SK-N-SH treated with all-trans-retinoic acid at 6 μM for 48 hours (cell line): ENCODE measurements around the gene RGS7.

Source experiments
- ATAC-seq: fragments of 200-7000 bp; cut with Tn5 transposase; 3 replicates; pipeline ENCODE4 v1.9.1; 2020; ENCODE audit warnings: mild to moderate bottlenecking, moderate library complexity
- ARNTL ChIP-seq: fragments of 450-650 bp; formaldehyde crosslinking; IDR thresholded peaks from 2 replicates; pipeline ENCODE4 v1.5.0; 2020; ENCODE audit warnings: low read depth, mild to moderate bottlenecking, moderate library complexity, borderline replicate concordance
- BACH2 ChIP-seq: fragments of 250-450 bp; sonication (Bioruptor Pico); IDR thresholded peaks from 2 replicates; pipeline ENCODE4 v1.9.0; 2021; ENCODE audit warnings: mild to moderate bottlenecking, borderline replicate concordance
- CSDC2 ChIP-seq: fragments of 250-450 bp; sonication (Bioruptor Pico); IDR thresholded peaks from 2 replicates; pipeline ENCODE4 v1.5.0; 2020; ENCODE audit warnings: mild to moderate bottlenecking, moderate library complexity
- CSRNP3 ChIP-seq: fragments of 250-450 bp; sonication (Bioruptor Pico); IDR thresholded peaks from 2 replicates; pipeline ENCODE4 v1.5.1; 2021; ENCODE audit warnings: mild to moderate bottlenecking, moderate library complexity
- ESRRG ChIP-seq: fragments of 250-450 bp; sonication (Bioruptor Pico); IDR thresholded peaks from 2 replicates; pipeline ENCODE4 v1.6.1; 2021; ENCODE audit warnings: mild to moderate bottlenecking
- GLIS3 ChIP-seq: fragments of 250-450 bp; sonication (Bioruptor Pico); IDR thresholded peaks from 2 replicates; pipeline ENCODE4 v1.5.0; 2020; ENCODE audit warnings: mild to moderate bottlenecking, moderate library complexity
- OSR1 ChIP-seq: fragments of 250-450 bp; sonication (Bioruptor Pico); IDR thresholded peaks from 2 replicates; pipeline ENCODE4 v1.8.0; 2022; ENCODE audit warnings: moderate library complexity, mild to moderate bottlenecking, inconsistent platforms
- PATZ1 ChIP-seq: fragments of 250-450 bp; sonication (Bioruptor Pico); IDR thresholded peaks from 2 replicates; pipeline ENCODE4 v1.8.0; 2020; ENCODE audit warnings: mild to moderate bottlenecking, moderate library complexity, borderline replicate concordance
- POU6F1 ChIP-seq: fragments of 250-450 bp; sonication (Bioruptor Pico); IDR thresholded peaks from 2 replicates; pipeline ENCODE4 v1.8.0; 2021; ENCODE audit warnings: low read depth, mild to moderate bottlenecking, moderate library complexity, borderline replicate concordance
- PPARA ChIP-seq: fragments of 250-450 bp; sonication (Bioruptor Pico); IDR thresholded peaks from 2 replicates; pipeline ENCODE4 v1.5.0; 2020; ENCODE audit warnings: mild to moderate bottlenecking, borderline replicate concordance
- RARB ChIP-seq: fragments of 250-450 bp; sonication (Bioruptor Pico); IDR thresholded peaks from 2 replicates; pipeline ENCODE4 v1.8.0; 2021; ENCODE audit warnings: mild to moderate bottlenecking, moderate library complexity
- SNAI2 ChIP-seq: fragments of 250-450 bp; sonication (Bioruptor Pico); IDR thresholded peaks from 2 replicates; pipeline ENCODE4 v1.5.0; 2020; ENCODE audit warnings: mild to moderate bottlenecking, moderate library complexity
- TCF4 ChIP-seq: fragments of 250-450 bp; sonication (Bioruptor Pico); IDR thresholded peaks from 2 replicates; pipeline ENCODE4 v1.8.0; 2021; ENCODE audit warnings: mild to moderate bottlenecking, moderate library complexity, borderline replicate concordance
- TOX ChIP-seq: fragments of 250-450 bp; sonication (Bioruptor Pico); IDR thresholded peaks from 2 replicates; pipeline ENCODE4 v1.8.0; 2021; ENCODE audit warnings: mild to moderate bottlenecking, moderate library complexity, borderline replicate concordance
- TSHZ2 ChIP-seq: fragments of 250-450 bp; sonication (Bioruptor Pico); IDR thresholded peaks from 2 replicates; pipeline ENCODE4 v1.5.0; 2020; ENCODE audit warnings: mild to moderate bottlenecking, moderate library complexity
- ZC3H10 ChIP-seq: fragments of 250-450 bp; sonication (Bioruptor Pico); IDR thresholded peaks from 2 replicates; pipeline ENCODE4 v1.5.1; 2021; ENCODE audit warnings: mild to moderate bottlenecking, moderate library complexity
- ZFP3 ChIP-seq: fragments of 250-450 bp; sonication (Bioruptor Pico); IDR thresholded peaks from 2 replicates; pipeline ENCODE4 v1.5.0; 2020; ENCODE audit warnings: mild to moderate bottlenecking, moderate library complexity
- ZFP30 ChIP-seq: fragments of 450-650 bp; formaldehyde crosslinking; IDR thresholded peaks from 2 replicates; pipeline ENCODE4 v1.5.0; 2022; ENCODE audit warnings: mild to moderate bottlenecking, moderate library complexity
- ZNF565 ChIP-seq: fragments of 450-650 bp; formaldehyde crosslinking; conservative IDR thresholded peaks from 2 replicates; pipeline ENCODE4 v1.5.0; 2020; ENCODE audit warnings: low read depth, mild to moderate bottlenecking, moderate library complexity
- ZNF8 ChIP-seq: fragments of 450-650 bp; formaldehyde crosslinking; IDR thresholded peaks from 2 replicates; pipeline ENCODE4 v1.5.0; 2020; ENCODE audit warnings: mild to moderate bottlenecking, moderate library complexity

Gene RGS7

GRCh38 chr1:241068359-241068758 is 288.6 kb downstream of the RGS7 start:
- TF ChIP-seq ESRRG: no peak
- no peak for TF ChIP-seq SNAI2 (CRISPR knock-in tag)
- ATAC-seq: no peak

- TF ChIP-seq TSHZ2 (CRISPR knock-in tag): no peak
- no peak for TF ChIP-seq TCF4 (CRISPR knock-in tag)
- TF ChIP-seq ZFP3 (CRISPR knock-in tag): no peak
- no peak for TF ChIP-seq CSRNP3 (CRISPR knock-in tag)
- no peak for TF ChIP-seq POU6F1 (CRISPR knock-in tag)
- ATAC-seq: no peak
Measured at GRCh38 chr1:241063276-241063675, 293.7 kb downstream of the RGS7 start.

GRCh38 chr1:241061062-241061461 is 295.9 kb downstream of the RGS7 start:
- TF ChIP-seq TCF4 (CRISPR knock-in tag) (no peak), ZFP3 (CRISPR knock-in tag) (no peak), ZNF8 (CRISPR knock-in tag) (no peak), BACH2 (CRISPR knock-in tag) (no peak), ESRRG (no peak), PATZ1 (no peak), ZC3H10 (CRISPR knock-in tag) (no peak), CSDC2 (no peak), ARNTL (no peak), POU6F1 (CRISPR knock-in tag) (no peak), PPARA (CRISPR knock-in tag) (no peak), OSR1 (no peak)
- ATAC-seq: no peak

GRCh38 chr1:241048622-241049021 is 308.4 kb downstream of the RGS7 start:
- no peak for ATAC-seq
- TF ChIP-seq ZNF8 (CRISPR knock-in tag) (no peak), ZFP3 (CRISPR knock-in tag) (no peak), BACH2 (CRISPR knock-in tag) (no peak), GLIS3 (CRISPR knock-in tag) (no peak), ESRRG (no peak), TSHZ2 (CRISPR knock-in tag) (no peak), OSR1 (no peak), RARB (no peak), ZFP30 (no peak), PATZ1 (no peak), CSRNP3 (CRISPR knock-in tag) (no peak), ZNF565 (no peak), TOX (no peak)
